GM03348 (cell line): Measurements from ENCODE around the gene PUS1.
A peak's percentile ranks its signal among the peaks of the same experiment; 100 is the strongest.

ENCODE experiments used
- DNase-seq: peaks from one replicate; pipeline ENCODE4 v3.0.0; 2012; ENCODE audit warnings: low spot score

PUS1 gene

DNA sequence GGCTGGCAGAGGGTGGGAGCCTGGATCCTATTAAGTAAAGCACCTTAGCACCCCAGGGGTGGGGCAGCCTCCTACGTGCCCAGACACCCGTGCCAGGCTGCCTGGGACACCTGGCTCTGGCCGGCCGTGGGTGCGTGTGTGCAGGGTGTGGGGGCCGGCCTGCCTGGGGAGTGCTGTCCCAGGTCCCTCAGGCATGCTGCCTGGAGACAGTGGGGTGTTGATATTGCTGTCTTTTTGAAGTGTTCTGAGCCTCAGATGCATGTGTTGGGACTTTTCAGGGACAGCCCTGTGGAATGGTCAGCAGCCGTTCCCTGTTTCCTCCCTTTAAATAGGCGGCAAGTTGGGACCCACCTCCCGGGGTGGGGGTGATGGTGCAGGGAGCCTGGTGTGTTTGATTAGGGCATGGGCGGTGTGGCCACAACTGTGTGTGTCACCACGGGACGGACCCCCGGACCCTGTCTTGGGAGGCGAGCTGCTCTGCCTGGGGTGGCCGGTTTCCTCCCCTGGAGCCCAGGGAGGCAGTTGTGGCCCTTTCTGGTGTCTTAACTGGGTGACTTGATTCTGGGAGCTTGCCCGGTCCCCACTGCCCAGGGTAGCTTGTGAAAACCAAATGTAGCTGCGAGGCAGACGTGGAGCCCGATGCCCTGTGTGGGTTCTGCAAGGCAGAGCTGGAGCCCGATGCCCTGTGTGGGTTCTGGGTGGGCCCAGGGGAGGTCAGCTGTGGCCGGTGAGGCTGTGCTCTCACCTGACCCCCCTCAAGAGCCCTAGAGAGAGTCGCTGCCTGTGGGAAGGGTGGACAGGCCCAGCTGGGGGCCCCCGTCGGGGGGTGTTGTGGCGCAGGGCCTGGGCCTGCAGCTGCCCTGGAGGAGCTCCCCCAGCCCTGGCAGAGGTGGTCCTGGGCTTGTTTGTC is 26.5 kb upstream of the PUS1 start:
- no peak for DNase-seq

DNA sequence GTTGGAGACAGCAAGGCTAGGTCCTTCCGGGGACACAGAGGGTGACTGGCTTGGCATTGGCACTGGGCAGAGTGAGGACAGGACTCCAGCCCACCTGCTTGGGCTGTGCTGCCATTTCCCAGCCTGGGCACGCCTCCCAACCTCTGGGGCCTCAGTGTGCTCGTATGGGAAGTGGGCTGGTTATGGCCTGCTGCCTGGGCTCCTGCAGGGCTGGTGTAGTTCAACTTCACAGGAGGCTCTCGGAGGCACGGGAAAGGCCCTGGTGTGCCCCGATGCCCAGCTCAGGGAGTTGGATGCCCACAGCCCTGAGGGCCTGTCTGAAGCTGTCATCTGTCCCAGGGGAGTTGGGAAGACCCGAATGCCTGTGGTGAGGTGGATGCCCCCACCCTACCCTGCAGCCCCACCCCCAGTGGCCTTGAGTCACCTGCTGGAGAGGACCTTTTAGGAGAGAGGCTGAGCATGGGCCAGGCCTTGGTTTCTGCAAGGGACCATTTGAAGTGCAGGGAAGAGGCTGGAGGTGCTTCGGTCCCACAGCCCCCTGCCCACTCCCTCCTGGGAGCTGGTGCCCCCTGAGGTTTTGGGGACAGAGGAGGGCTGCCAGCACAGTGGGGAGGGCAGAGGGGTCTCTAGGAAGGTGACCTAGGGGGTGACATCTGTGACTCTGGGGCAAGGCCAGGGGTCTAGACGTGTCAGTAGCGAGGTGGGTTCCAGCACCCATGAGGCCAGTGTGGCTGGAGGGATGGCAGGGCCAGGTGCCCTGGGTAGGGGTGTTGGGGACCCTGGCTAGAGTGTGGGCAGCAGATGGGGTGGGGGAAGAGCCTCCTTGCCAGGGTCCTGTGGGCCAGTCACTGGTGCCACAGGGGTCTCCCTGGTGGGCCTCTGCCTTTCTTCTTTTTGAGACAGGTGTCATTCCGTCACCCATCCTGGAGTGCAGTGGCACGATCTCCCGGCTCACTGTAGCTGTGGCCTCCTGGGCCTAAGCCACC is 25.5 kb upstream of the PUS1 start:
- no peak for DNase-seq

DNA sequence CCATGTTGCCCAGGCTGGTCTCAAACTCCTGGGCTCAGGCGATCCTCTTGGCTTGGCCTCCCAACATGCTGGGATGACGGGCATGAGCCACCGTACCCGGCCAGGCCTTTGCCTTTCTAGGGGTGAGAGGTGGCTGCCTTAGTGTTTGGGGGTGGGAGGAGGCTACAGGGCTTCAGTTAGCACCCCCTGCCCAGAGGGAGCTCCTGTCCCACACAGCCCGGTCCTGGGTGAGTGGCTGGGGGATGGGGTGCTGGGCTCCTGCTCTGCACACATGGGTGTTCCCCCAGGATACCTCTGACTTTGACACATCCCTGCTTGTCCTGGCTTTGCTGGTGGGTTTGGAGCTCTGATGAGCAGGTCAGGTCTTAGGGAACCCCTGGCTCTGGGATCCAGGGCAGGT is 24.7 kb upstream of the PUS1 start:
- DNase-seq = no peak

DNA sequence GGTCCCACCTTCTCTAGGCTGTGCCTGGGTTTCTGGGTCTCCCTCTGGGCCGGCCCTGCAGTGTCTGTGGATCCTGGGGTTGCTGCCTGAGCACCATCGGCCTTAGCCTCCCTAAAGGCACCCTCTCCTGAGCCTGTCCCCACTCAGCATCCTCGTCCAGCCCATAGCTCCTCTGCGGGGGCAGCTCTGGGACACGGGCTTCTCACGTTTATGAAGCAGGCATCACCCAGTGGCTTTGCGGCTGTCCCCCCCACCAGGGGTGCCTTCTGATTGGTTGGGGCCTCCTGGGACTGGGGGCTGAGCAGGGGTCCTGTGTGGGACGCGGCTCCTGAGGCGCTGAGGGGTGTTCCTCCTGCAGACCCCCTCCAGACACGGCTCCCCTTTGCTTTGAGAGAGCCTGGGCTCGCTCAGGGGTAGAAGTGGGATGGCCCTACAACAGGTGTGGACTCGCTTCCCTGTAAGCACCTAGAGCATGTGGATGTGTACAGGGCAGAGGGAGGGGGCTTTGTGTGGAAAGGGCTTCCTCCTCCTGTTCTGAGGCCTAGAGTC is 23.9 kb upstream of the PUS1 start:
- DNase-seq = no peak

DNA sequence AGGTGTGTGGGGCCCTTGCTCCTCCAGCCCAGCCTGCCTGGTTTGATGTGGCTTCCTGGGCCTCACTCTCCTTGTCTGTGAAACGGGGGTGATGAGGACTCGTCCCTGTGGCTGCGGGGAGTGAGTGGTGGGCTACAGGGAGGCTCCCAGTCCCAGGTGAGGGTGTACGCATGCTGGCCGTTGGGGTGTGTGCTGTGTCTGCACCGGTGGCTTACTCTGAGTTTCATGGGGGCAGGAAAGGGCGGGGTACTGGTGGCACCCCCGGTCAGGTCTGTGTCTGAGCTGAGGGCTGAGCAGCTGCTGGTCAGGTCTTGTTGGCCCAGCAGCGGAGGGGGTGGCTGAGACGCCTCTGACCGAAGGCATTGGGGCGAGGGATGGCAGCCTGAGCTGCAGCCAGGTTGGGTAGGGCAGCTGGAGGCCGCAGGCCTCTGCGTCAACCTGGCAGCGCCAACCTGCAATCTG is 23.4 kb upstream of the PUS1 start:
- no peak for DNase-seq

DNA sequence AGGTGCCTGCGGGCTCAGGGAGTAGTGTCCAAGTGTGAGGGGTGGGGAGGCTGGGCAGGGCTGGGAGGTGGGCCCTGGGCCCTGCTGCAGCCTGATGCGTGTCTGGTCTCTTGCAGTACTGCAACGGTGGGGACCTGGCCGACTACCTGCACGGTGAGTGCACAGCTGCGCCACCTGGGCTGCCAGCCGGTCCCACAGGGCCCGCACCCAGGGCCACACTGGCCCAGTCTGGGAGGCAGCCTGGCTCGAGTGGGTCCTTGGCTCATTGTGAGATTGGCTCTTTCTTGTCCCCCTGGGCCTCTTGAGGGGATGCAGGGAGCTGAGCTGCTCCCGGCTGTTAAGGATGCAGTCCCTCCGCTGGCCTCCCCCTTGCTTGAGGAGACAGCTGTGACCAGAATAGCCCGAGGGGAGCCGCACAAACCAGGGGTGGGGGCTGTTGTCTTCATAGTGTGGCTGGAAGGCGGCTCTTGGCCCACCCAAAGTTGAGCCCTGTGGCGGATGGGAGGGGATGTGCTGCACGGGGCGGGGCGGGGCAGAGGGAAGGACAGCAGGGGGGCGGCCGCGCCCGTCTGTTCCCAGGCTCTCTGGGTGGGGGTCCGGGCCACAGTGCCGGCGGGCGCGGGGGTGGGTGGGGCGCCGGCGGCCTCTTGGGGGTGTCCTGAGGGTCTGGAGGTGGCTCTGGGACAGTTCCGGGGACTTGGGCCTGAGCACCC is 21.5 kb upstream of the PUS1 start:
- DNase-seq = no peak

DNA sequence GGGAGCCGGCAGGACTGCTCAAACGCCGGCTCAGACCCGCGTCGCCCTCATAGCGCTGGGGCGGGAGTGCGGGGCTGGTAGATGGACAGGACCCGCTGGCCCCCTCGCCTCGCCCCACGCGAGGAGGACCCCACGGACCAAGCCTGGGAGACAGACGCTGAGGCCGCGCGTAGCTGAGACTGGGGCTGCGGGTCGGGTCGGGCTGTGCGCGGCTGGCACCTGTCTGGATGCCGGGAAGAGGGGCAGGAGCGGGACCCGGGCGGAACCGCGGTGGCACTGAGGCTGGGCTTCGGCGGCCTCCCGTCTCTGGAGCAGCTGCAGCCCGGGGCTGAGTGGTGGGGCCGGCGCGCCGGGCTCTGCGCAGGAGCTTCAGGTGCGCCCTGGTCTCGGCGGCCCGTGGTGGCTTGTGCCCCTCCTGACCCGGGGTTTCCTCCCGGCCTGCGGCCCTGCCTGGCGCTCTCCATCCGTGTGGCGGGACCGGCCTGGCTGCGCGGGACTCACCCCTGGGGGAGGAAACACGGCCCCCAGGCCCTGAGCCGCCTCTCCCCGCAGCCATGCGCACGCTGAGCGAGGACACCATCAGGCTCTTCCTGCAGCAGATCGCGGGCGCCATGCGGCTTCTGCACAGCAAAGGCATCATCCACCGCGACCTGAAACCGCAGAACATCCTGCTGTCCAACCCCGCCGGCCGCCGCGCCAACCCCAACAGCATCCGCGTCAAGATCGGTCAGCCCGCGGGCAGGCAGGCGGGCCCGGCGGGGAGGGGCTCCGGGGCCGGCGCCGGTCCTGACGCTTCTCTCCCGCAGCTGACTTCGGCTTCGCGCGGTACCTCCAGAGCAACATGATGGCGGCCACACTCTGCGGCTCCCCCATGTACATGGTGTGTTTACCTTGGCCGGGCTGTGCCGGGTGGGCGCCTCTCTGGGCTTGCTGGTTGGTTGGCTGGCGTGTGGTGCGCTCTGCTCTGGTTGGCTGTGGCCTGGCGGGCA is 20.7 kb upstream of the PUS1 start:
- DNase-seq = no peak

DNA sequence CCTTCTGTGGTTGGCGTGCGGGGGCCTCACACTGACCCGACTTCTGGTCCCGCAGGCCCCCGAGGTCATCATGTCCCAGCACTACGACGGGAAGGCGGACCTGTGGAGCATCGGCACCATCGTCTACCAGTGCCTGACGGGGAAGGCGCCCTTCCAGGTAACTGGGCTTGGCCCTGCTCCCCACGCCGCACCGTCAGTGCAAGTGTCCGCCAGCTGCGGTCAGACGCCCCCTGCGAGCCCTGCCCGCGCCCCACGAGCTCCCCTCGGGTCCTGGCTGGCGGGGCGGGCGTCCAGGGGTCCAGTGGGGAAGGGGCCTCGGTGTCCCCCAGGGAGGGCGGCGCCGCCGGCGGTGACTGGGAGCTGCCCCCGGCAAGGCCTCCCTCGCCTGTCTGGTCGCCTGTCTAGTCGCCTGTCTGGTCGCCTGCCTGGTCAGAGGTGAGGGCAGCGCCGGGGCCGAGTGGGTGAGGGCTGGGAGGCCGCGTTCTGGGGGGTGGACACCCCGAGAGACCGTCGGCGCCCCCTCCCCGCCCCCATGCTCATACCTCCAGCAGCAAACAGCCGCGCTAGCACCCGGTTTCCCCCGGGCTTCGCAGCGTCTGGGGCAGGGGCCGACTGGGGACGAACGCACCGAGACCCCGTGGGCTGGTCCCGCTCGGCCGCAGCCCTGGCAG is 19.9 kb upstream of the PUS1 start:
- no peak for DNase-seq

DNA sequence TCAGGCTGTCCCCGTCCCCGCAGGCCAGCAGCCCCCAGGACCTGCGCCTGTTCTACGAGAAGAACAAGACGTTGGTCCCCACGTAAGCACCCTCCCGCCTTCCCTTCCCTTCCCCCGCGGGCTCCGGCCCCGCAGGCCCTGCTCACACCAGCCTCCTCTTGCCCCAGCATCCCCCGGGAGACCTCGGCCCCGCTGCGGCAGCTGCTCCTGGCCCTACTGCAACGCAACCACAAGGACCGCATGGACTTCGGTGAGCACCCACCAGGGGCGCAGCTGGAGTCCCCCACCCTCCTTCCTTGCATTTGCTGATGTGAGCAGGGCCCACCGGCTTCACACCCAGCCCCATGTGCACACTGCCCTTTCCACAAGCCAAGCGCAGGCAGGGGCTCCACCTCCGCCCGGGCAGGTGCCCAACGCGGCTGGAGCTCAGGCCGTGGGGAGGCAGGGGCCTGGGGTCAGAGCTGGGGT is 19.3 kb upstream of the PUS1 start:
- no peak for DNase-seq

DNA sequence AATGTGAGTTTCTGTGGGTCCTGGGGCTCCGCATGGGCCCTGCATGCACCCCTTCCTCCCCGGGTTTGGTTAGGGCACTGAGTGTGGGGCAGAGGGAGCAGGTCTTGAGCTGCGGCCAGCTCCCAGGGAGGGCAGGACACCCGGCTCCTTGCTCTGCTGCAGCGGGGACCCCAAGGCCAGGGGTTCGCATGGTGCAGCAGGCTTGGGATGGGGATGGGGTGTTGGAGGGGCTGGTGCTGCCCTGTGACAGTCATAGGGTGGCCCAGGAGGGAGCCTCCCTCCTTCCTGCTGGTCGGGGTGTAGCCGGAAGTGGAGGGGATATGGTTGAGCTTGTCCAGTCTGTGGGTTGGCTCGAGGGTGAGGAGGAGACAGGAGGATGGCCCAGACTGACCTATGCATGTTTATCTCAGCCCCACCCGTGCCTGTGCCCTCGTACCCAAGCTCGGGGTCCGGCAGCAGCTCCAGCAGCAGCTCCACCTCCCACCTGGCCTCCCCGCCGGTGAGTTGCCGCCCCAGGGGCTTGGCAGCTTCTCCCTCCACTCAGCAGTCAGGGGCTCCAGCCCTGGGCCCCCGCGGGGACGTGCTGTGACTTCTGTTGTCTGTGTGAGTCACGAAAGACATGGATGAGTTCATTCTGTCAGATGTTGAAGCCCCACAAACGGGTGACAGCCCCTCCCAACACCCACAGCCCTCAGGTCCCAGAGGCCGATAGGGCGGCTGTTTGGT is 18.6 kb upstream of the PUS1 start:
- DNase-seq = no peak

DNA sequence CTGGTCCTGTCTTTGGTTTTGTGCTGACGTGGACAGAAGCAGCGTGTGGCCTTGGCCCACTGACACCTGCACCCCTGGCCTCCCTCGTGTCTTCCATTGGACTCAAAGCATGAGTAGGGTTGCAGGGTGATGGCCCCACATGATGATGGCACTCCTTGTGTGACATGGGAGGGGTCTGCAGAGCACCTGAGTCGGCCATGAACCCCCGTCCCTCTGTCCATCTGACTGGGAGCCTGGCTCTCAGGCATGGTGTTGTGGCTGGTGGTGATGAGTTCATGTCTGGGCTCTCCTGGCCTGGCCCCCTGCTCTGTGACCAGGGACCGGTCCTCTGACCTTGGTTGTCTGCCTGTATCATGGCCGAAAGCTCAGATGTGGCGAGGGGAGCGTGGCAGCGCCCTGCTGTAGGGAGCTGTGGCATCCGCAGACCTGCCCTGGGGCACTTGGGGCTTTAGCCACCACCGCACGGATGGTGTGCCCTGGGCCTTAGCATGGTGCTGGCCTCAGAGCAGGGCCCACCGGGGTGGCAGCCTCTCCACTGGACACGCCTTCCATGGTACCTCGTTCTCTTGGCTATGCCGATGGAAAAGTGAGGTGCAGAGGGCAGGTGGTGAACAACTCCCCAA is 17.9 kb upstream of the PUS1 start:
- no peak for DNase-seq

DNA sequence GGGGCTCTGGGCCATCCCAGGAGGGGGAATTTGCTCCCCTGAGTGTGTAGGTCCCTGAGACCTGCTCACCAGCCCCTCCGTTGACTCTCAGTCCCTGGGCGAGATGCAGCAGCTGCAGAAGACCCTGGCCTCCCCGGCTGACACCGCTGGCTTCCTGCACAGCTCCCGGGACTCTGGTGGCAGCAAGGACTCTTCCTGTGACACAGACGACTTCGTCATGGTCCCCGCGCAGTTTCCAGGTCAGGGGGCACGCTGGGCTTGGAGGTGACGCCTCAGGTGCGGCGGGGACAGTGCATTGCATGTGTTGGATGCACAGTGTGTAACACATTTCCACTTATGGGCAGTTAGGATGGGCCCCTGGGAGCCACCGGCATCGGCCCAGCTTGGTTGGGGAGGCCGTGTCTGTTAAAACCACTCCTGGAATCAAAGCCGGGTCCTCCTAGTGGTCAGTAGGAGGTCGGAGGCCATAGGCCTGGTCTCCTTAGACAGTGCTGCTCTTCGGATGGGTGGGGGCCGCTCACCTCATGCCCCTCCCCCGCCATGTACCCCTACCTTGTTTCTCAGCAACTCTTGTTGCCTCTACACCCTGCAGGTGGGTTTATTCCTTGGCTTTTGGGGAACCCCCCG is 17.1 kb upstream of the PUS1 start:
- no peak for DNase-seq

DNA sequence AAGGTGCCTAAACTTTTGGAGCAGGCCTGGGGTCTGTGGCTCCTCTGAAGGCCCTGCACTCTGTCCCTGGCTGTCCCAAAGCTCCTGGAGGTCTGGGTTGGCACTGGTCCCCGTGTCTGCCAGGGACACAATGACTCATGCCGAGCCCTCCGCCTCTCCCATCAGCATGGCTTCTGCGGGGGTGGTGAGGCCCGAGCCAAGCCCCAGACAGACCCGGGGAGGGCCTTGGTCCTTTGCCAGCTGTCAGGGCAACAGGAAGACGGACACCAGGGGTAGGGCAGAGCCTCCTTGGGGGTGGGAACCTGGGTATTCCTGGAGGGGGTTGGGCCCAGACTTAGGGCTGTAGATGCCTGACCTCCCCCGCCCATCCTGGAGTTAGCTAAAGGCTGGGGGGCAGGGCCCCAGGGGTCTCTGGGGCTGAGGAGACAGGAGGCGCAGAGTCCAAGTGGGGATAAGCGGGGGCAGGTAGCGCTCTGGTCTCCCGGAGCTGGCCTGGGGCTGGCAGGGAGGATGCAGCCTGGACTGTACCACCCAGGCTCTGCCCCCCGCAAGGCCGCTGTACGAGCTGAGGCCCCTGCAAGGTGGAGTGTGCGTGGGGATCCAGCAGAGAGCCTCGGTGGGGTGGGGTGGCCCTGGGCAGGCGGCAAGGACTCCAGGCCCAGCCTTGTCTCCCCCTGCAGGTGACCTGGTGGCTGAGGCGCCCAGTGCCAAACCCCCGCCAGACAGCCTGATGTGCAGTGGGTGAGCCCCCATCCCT is 16.4 kb upstream of the PUS1 start:
- peak; percentile 91 for DNase-seq

DNA sequence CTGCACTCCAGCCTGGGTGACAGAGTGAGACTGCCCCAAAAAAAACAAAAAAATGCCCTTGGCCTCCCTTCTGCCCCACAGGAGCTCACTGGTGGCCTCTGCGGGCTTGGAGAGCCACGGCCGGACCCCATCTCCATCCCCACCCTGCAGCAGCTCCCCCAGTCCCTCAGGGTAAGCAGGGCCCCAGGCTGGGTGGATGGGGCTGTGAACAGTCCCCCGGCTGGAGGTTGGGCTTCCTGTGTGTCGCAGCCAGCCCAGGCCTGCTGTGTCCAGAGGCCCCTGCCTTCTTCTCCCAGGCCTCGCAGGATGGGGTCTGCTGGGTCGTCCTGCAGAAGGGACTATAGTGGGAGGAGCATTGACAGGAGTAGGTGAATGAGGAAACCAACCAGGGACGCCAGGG is 15.4 kb upstream of the PUS1 start:
- DNase-seq = no peak

DNA sequence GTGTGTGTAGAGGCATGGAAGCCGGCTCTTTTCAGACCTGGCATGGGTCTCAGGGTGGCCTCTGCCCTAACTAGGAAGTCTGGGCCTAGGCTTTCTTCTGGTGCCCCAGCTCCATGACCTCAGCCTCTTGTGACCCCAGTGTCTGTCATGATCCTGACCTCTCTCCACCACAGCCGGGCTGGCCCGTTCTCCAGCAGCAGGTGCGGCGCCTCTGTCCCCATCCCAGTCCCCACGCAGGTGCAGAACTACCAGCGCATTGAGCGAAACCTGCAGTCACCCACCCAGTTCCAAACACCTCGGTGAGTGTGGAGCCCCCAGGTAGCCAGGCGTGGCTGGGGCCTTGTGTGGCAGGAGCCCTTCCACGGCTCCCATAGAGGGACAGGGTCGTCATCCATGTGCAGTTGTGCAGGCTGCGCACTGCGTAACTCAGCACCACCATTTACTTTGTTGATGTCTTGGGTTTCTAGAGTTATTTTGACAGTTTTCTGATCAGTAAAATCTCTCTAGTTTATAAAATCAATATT is 14.8 kb upstream of the PUS1 start:
- no peak for DNase-seq

DNA sequence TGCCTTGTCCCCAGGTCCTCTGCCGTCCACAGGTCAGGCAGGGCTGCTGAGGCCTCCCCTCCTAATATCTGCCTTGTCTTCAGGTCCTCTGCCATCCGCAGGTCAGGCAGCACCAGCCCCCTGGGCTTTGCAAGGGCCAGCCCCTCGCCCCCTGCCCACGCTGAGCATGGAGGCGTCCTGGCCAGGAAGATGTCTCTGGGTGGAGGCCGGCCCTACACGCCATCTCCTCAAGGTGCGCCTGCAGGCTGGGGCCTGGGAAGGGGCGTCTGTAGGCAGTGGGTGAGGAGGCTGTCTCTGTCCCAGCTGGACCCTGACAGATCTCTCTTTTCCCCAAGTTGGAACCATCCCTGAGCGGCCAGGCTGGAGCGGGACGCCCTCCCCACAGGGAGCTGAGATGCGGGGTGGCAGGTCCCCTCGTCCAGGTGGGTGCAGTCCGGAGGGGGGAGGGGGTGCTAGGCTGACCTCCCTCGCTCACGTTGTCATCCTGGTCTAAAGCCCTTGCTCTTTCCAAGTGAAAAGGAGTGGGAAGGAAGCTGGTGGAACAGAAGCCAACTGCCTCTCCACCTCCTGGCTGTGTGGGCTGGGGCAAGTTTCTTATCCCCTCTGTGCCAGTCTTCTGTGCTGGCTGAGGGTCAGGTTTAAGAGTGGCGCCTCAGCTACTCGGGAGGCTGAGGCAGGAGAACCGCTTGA is 13.9 kb upstream of the PUS1 start:
- no peak for DNase-seq

DNA sequence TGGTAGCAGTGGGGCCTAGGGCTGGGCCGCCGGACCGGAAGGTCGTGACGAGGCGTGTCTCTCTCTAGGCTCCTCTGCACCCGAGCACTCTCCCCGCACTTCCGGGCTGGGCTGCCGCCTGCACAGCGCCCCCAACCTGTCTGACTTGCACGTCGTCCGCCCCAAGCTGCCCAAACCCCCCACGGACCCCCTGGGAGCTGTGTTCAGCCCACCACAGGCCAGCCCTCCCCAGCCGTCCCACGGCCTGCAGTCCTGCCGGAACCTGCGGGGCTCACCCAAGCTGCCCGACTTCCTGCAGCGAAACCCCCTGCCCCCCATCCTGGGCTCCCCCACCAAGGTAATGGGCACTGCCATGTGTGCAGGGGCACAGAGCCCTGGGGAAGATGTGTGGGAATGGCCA is 13.3 kb upstream of the PUS1 start:
- DNase-seq = no peak
